KBM-7 (cell line): Measurements from ENCODE around the gene TIMM23B.
"Not testable (repeated sequence)": the region's sequence is repeated elsewhere in the genome, so short reads cannot be mapped to it uniquely, and the experiment has no call there.

ENCODE experiments used
- DNase-seq: peaks from one replicate; pipeline ENCODE4 v3.0.0-alpha.2; 2015
- in situ Hi-C: fragments of 300-500 bp; cut with MboI; formaldehyde crosslinking; loops from 2 replicates; pipeline ENCODE4 v1.14.3; 2020; ENCODE audit warnings: low sequenced_read_pairs, low pct_unique_long_range_greater_than_20kb, mixed read lengths

TIMM23B gene

DNA sequence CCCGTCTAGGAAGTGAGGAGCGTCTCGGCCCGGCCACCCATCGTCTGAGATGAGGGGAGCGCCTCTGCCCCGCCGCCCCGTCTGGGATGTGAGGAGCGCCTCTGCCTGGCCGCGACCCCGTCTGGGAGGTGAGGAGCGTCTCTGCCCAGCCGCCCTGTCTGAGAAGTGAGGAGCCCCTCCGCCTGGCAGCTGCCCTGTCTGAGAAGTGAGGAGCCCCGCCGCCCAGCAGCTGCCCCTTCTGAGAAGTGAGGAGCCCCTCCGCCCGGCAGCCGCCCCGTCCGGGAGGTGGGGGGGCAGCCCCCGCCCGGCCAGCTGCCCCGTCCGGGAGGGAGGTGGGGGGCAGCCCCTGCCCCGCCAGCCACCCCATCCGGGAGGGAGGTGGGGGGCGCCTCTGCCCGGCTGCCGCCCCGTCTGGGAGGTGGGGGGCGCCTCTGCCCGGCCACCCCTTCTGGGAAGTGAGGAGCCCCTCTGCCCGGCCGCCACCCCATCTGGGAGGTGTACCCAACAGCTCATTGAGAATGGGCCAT is 28.5 kb downstream of the TIMM23B start:
- DNase-seq, in situ Hi-C loops: not testable (repeated sequence)

DNA sequence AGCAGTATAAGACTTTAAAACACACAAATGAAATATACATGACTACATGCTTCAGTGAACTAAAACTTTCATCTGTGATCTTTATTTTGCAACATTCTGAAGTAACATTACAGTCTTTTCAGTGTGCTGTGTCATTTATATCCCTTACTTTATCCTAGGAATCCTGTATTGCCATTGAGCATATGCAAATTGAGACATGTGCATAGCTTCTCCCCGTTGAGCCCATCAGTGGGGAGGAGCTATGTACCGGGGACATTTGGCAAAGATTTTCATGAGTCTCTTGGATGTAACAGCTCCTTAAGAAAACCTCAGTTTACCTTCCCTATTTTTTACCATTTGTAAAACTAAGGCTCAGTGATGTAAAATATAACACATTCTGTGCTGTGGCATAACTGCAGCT is 29.6 kb downstream of the TIMM23B start:
- in situ Hi-C loops, result not testable (repeated sequence)

DNA sequence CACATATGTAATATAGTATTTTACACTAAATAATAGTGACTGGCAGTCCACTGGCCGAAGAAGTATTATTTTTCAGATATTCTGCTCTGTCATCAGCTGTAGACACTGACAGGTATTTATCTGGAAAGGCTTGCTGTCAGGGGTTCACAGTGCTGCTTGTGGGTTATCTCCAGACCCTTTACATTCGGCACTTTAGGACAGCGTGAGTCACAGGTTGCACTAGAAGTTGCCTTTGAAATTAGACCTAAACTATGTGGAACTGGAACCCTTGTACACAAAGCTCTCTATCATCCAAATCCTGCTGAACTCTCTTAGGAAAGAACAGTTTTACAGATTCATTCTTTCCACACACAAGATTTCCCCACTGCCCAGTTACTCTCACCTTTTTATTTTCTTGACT is 30.2 kb downstream of the TIMM23B start:
- in situ Hi-C loops, DNase-seq: not testable (repeated sequence)

More for the DNA sequence above, 29.6 kb downstream of the TIMM23B start:
- DNase-seq, result not testable (repeated sequence)

GRCh38 chr10:49977756-49978155 is 35.9 kb downstream of the TIMM23B start:
- in situ Hi-C loops, DNase-seq: not testable (repeated sequence)

- in situ Hi-C loops, DNase-seq: not testable (repeated sequence)
These were observed 45.4 kb downstream of the TIMM23B start for GRCh38 chr10:49987207-49987606.

DNA sequence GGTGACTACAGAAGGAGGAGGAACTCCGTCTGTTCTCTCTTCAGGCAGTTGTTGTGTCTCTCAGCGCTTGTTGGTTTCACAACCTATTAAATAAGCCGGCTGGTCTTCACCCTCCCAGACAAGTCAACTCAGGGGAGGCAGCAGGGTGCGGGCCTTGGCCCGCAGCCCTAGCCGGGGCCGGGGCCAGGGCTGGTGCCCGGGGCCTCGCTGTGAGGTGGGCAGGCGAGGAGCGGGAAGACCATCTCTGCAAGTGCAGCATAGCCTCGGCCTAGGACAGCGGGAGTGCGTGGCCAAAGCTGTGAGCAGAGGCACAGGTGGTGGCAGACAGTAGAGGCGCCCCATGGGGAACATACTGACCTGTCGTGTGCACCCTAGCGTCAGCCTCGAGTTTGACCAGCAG is 46.5 kb downstream of the TIMM23B start, which contains the start of gene AGAP6:
TSS of gene AGAP6 (plus strand) at position 31 of the 400 bp plus-strand sequence. CDS start at position 341, 310 bp downstream.
- DNase-seq, in situ Hi-C loops: not testable (repeated sequence)

- in situ Hi-C loops, result not testable (repeated sequence)
These were observed 53.5 kb downstream of the TIMM23B start for GRCh38 chr10:49995321-49995720.

GRCh38 chr10:50014024-50014423 is 72.2 kb downstream of the TIMM23B start:
- in situ Hi-C loops, result not testable (repeated sequence)
- DNase-seq, result peak; percentile 51

More at GRCh38 chr10:49995321-49995720, 53.5 kb downstream of the TIMM23B start:
- not testable (repeated sequence) for DNase-seq

GRCh38 chr10:50015596-50016220 is 73.9 kb downstream of the TIMM23B start:
- DNase-seq, in situ Hi-C loops: not testable (repeated sequence)

GRCh38 chr10:50016926-50017325 is 75.1 kb downstream of the TIMM23B start:
- DNase-seq, in situ Hi-C loops: not testable (repeated sequence)

DNA sequence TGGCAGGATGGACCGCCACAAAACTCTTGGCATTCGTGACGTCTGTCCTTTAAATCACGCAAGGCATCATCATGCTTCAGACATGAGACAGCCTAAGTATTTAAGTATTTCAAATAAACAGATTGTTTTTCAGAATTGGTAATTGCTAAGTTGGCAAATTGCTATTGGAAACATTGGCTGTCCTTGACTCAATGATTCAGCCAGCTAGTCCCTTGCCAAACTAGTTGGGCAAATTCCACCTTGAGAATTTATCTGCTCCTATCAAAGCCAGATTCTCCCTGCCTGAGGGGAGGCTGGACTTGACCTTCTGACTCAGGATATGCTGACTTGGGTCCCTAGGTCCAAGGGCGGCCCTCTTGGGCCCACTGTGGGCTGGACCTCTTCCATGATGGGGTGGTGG is 75.8 kb downstream of the TIMM23B start:
- DNase-seq, in situ Hi-C loops: not testable (repeated sequence)

- in situ Hi-C loops, DNase-seq: not testable (repeated sequence)
These were observed 77.4 kb downstream of the TIMM23B start for GRCh38 chr10:50019279-50019678.

DNA sequence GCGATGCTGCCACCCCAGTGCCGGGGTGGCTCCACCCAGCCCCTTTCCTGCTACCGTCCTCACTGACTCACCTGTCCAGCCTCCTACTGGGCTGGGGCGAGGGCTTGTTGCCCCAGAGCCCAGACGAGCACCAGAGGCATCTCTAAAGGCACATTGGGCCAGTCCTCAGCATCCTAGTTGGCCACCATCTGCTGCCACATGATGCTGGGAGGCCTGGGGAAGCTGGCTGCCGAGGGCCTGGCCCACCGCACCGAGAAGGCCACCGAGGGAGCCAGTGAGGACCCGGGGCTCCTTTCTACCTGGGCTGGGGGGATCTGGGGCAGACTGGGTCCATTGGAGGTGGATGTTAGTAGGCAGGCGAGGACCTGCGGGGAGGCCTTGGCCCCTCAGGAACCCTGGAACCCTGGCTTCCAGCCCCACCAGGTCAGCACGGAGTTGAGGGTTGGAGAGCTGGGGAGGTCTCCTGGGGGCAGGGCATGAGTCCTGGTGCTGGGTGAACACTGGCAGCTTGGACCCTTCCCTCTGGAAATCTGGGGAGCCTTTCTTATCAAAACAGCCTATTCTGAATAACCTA is 78.7 kb downstream of the TIMM23B start:
- in situ Hi-C loops, DNase-seq: not testable (repeated sequence)

- in situ Hi-C loops, result no loop called here
- no peak for DNase-seq
These were observed 79.8 kb downstream of the TIMM23B start for GRCh38 chr10:50021646-50022045.
